GM19372 (cell line): ENCODE results near the gene FBXW10B.
"Not testable (repeated sequence)": the region's sequence is repeated elsewhere in the genome, so short reads cannot be mapped to it uniquely, and the experiment has no call there.

Source experiments
- ATAC-seq: cut with Tn5 transposase; IDR thresholded peaks from one replicate; pipeline ENCODE4 v1.9.1; 2021; ENCODE audit warnings: mild to moderate bottlenecking, low read depth, moderate library complexity; ENCODE audit not compliant: unreplicated experiment

Gene FBXW10B

DNA sequence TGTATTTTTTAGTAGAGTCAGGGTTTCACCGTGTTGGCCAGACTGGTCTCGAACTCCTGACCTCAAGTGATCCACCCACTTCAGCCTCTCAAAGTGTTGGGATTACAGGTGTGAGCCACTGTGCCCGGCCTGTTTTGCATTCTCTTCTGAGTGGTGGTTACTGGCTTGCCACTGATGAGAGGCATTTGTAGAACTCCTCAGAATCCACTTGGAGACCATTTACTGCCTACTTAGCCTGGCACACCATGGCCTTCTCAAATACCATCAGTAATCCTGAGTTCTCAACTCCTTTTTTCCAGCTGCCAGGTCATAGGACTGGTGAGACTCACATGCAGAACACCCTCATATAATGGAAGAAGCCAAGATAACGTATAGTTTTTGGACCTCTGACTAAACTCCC is 22.5 kb upstream of the FBXW10B start:
- not testable (repeated sequence) for ATAC-seq

DNA sequence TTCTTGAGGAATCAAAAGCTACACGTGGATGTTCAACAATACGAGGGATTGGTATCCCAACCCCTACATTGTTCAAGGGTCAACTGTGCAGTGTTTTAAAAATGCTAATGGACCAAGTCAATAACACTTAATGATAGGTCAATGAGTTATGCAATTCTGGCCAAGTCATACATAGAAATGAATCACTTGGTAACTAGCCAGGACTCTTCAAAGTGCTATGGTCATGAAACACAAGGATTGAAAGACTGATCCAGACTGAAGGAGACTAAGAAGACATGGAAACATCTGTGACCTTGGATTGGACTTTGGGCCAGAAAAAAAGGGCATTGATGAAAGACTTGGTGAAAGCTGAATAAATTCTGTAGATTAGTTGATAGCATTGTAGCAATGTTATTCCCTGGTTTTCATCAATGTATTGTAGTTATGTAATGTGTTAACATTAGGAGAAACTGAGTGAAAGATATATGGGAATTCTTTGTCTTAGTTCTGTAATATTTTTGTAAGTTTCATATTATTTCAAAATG is 11.5 kb upstream of the FBXW10B start:
- not testable (repeated sequence) for ATAC-seq

DNA sequence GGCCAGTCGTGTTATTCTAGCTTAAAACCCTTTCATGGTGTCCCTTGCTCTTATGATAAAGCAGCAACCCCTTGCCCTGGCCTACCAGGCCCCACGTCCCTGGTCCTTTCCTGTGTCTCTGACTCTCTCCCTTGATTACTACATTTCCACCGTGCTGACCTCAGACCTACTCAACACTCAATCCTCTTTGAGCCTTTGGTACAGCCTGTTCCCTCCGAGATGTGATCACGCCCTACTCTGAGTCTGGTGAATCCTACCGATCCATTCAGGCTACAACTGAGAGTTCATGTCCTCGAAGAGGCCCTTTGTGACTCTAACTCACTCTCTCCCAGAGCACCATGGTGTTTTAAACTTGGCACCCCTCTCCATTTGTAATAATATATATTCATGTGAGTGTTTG is 10.5 kb upstream of the FBXW10B start:
- ATAC-seq: not testable (repeated sequence)

DNA sequence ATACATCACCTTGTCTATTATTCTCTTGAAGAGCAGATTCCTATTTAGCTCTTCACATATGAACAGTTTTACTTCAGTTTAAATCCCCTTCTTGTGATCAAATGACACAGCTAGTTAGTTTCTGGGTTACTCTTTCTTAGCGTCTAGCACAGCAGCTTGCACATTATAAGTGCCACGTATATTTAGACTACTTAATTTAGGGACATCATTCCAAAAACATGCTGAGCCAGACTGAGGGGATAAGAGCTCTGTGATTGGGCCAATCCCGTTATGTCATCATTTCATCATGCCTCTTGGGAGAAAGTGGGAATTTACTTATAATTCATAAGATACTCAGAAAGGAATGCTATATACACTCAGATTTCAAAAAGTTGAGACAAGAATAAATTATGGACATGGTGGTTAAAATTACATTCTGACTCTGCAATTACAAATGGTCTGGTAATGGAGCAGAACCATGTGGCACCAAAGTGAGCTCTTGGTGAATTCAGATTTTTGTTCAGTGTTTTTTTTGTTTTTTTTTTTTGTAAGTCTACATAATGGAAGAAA is 4.2 kb upstream of the FBXW10B start:
- not testable (repeated sequence) for ATAC-seq

DNA sequence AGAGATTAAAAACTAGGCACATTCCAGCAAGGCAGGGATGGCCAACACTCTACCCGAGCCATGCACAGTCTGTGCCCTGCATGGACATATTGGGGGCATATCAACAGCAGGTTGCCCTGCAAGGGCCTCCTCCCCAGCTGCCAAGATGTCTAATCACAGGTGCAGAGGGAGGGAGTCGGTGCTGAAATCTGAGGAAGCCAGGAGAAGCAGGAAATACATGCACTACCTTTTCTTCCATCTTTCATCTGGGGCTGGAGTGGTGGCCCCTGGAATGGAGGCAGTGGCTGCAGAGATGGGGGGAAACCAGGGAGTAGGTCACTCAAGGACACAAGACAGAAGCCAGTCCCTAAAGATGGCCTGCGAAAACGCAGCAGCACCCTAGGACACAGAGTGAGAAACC is 3.8 kb upstream of the FBXW10B start:
- not testable (repeated sequence) for ATAC-seq

DNA sequence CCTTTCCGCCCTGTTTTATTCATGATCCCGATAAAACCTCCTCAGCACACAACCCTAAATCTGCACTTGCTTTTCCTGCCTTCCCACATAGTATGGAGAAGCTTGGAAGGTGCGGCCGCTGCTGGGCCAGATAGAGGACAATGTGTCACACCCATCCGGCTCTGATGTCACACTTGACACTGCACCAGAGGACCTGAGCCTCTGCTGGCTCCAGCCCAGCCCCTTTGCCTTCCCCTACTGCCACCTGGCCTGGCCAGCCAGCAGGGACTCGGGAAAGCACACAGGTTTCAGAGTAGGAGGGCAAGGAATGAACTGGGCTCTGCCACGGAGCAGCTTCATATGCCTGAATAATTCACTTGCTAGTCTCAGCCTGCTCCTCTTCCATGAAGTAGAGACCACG is 2.6 kb upstream of the FBXW10B start:
- not testable (repeated sequence) for ATAC-seq

DNA sequence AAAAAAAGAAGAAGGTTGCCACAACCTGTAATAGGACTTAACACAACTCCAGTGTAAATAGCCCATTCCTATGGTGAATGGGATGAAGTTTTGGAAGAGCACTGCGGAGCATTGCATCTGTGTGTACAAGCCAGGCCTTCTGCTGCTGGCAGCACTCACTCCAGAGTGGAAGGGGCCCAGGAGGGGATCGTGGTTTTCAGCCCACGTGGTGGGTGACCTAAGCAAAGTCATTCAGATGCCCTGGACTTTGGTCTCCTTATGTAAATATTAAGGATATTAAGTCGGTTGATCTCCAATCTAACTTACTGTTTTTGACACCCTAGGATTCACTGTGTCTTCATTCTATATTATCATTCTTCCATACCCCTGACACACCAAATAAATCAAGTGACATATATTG is 2.7 kb downstream of the FBXW10B start:
- ATAC-seq: not testable (repeated sequence)

DNA sequence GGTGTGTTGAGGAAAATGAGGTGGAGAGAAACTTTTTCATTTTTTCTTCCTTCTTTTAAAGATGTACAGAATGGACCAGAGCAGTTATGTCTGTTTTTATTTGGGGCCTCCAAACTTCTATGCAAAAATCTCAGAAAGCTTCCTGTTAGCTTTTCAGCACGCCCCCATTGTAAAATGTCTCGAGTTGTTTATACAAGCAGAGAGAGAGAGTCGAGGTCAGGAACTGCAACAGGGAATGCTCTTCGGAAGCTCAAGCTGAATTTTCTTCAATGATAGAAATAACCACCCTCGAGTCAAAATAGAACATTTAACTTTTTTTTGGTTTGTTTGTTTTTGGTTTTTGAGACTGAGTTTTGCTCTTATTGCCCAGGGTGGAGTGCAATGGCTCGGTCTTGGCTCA is 3.7 kb downstream of the FBXW10B start:
- not testable (repeated sequence) for ATAC-seq

DNA sequence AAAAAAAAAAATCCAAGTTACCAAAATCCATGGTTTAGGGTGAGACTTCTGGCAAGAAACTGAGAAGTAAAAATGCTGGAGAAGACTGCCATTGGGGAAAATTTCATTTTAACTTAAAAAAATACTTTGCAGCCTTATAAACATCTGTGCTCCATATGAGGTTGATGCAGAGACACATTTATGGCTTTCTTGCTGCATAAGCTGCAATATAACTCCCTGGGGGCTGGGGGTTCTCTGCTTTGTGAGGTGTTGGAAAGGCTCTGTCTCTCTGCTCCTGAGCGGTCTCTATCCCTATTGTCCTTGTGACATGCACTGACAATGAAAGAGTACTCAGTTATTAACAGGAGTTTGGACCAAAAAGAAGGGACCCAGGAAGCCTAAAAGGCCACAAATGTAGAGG is 6.4 kb downstream of the FBXW10B start:
- not testable (repeated sequence) for ATAC-seq

DNA sequence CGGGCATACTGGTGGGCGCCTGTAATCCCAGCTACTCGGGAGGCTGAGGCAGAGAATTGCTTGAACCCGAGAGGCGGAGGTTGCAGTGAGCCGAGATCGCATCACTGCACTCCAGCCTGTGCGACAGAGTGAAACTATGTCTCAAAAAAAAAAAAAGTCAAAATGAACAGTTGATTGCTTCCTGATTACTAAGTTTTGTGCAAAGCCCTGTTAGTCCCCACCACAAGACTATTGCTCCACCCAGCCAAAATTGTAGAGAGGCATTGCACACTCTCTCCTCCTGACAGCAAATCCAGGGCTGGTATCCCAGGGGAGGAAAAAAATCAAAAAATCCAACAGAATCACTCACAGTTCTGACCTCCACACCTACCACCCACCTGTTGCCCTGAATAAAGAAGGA is 26.5 kb downstream of the FBXW10B start:
- ATAC-seq: not testable (repeated sequence)

DNA sequence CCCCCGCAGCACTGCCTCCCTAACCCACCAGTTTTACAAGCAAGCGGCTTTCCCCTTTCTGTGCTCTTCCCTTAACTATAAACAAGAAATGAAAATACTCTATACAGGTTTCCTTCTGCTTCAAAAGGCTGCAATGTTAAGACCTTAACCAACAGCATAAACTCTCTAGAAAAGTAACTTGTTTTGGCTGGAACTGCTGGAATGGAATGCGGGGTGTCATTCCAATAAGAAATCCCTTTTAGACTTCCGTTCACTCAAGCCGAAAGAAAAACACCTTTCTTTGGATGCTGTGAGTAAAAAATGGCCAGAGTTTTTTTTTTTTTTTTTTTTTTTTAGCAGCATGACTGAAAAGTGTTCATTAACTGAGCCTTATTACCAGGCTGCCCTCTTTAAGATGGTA is 27.5 kb downstream of the FBXW10B start:
- ATAC-seq: not testable (repeated sequence)

DNA sequence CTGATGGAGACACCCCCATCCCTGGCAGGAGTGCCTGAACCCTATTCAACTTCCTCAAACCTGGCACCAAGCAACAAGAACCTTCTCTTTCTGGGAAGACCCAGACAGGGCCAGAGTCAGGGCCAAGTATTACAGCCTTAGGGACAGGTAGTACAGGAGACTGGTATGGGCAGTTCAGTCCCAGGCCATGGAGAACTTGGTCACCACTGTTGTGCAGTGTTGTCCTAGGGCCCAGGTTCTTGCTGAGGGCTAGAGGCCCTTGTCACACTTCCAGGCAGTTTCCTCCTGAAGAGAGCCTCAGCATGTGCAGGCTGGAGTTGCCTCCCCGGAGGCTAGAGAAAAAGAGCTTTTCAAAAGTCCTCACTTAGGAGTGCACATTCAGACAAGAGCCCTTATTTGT is 28.7 kb downstream of the FBXW10B start:
- ATAC-seq: not testable (repeated sequence)

DNA sequence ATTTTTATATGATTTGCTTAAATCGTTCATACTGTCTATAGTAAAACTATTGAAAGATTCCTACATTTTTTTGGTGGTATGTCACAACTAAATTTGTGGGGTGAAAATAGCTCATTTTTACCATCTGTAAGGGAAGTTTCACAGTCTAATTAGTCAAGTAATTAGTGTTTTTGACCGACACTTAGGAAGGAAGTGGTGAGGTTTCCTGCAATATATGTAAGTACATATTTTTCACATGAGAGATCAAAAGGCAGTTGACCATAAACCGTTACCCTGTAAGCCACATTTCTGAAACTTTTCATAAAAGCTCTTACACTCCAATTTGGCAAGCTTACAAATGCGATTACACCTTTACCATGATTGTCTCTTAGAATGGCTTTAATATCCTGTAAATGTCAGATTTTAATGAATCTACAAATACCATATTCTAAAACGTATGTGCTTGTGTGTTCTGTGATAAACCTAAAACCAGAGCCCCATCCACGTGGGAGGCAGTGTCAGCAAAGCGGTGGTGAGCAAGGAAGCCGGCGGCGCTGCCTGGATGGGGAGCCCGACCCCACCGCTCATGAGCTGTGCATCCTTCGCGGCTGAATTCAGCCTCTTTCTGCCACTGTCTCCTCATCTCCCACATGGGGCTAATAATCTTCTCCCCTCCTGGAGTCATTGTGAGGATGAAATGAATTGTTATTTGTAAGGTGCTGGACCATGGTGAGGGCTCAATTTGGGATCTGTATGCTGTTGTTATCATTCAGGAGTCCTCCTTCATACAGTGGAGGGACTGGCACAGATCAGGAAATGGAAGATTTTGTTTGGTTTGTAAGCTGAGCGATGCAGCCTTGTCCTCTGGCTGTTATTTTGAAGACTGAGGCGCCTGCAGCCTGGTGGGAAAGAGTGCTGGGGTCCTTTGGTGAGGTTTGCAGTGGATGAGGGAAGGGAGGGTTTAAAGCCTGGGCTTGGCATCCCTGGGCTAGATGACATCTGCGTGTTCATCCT is 29.7 kb downstream of the FBXW10B start:
- peak; percentile 79 for ATAC-seq

DNA sequence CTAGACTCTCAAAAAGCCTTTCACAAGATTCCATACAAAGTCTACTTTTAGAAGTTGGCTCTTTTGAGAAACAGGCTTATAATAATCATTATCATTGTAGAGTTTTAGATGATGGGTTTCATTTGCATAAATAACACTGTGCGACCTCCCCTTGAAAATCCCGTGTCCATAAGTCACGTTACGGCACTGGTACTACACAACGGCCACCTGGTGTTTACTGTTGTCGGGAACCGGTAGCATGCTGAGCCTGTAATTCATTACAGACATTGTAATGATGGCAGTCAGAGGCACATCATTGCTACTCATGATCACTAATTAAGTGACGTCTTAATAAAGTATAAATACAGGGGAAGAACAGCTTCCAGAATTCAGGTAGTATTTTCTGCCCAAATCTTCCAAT is 31.5 kb downstream of the FBXW10B start:
- not testable (repeated sequence) for ATAC-seq

DNA sequence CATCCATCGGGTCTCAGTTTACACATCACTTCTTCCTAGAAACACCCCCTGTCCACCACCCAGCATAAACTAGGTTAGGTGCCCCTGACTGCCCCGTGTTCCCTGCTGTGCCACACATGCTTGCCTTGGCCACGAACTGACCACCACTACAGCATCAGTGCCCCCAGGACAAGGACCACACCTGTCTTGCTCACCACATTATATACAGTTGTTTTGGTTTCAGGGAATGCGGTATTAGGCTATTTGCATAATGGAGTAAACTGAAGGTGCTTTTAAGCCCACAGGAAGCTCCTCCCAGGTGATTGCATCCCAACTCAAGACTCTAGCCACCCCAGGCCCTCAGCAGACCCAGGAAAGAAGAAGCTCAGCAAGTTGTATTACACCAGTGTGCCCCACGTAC is 36.2 kb downstream of the FBXW10B start:
- ATAC-seq: not testable (repeated sequence)

DNA sequence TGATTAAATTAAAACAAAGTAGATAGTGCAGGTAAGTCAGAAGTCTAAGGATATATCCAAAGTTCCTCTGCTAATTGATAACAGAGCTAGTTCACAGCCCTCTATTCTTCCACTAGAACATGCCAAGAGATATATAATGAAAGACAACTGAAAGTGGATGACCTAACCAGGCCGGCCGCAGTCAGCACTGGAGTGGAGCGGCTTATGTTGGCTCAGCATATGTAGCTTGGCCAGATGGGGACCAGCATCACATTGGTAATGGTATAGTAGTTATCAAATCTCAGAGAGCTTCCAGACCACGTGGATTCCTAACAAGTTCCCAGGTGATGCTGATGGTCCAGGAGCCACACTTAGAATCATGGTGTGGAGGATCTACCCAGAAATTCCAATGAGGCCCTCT is 38.0 kb downstream of the FBXW10B start:
- ATAC-seq: not testable (repeated sequence)

DNA sequence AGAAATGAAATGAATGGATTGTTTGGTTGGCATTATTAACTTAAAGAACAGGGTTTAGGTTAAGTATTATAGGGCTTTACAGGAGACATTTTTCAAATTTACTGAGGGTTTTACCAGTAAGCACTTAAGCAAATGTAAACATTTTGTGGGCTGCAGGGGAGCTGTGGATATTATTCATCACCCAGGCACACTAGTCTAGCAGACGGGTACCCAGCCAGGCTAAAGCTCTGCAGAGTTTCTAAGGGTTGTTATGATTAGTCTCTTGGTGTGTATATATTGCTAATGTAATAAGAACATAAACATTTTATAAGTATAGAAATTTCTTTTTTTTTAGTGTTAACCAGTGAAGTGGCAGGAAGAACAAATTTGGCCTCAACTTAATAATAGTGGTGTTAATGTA is 42.7 kb downstream of the FBXW10B start:
- not testable (repeated sequence) for ATAC-seq

DNA sequence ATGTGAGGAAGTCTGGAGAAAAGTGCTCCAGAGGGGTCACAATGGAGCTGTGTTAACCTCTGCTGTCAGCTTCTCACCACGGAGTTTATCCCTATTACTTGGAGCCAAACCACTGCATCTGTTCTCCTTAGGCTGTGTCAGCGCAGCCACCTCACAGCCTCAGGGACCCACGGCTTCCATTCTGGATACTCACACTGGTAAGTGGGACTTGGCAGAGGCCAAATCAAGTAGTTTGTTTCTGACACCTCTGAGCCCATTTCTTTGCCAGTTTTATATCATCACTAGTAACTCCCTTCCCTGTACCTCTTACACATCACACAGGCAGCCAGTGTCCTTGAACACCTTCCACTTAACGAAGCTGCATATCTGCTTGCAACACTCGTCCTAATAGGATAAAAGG is 44.8 kb downstream of the FBXW10B start:
- not testable (repeated sequence) for ATAC-seq

DNA sequence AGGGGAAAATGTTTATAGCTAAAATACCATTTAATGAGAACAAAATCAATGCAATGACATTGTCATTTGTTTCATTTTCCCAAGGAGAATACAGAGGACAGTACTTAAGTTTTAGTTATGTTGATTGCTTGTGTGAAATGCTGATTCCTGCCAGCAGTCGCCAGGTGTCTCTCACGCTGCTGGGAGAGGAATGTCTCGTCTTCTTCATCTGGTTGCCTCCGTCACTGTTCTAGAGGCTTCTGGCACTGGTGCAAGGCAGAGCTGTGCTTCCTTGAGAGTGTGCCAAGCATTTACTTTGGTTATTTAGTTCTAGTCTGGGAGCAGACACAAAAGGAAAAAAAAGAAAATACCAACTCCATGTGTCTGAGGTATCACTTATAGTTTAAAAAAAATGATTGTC is 45.6 kb downstream of the FBXW10B start:
- not testable (repeated sequence) for ATAC-seq
